ENCODE data around the gene ANKRD37. TPM values are rescaled to one million over a fixed set of nuclear protein-coding genes. Genes with fewer than 3 reads are reported as not detected.

The ANKRD37 gene
- total RNA-seq, 1 donor from 2014 or later: 16.3 TPM

- H3K27ac Mint-ChIP-seq: peak overlapping the region; percentile 49
- Histone ChIP-seq H2AFZ (replicated peaks) (no peak overlapping the region), H3K4me1 (no peaks in the 10 kb centered on the region), H3K27ac (no peak overlapping the region), H3F3A (ENCODE audit: low read depth) (no peaks in the 10 kb centered on the region), H3K4me2 (no peak overlapping the region), H3K36me3 (no peaks in the 10 kb centered on the region), H3K4me3 (no peak overlapping the region), H4K20me1 (ENCODE audit: low read depth) (no peaks in the 10 kb centered on the region), H3K27me3 (no peaks in the 10 kb centered on the region), H3K9ac (no peak overlapping the region), H3K79me2 (ENCODE audit: low read depth) (no peaks in the 10 kb centered on the region), H3K9me3 (ENCODE audit: low read depth) (no peaks in the 10 kb centered on the region)
- peaks cover 2% of the 10 kb centered on the region for H3K27me3 Mint-ChIP-seq (ENCODE audit: insufficient read depth, low read depth)
- H3K4me3 Mint-ChIP-seq: no peak overlapping the region
- peaks cover 22% of the 10 kb centered on the region for H3K36me3 Mint-ChIP-seq
- DNase-seq (ENCODE audit: low spot score): no peak
- TF ChIP-seq EZH2phosphoT487 (IDR thresholded peaks at IDR 0.05) (no peak), EZH2 (IDR thresholded peaks at IDR 0.05) (no peak), CTCF (IDR thresholded peaks at IDR 0.05) (no peak)
- no peaks in the 10 kb centered on the region for H3K9me3 Mint-ChIP-seq
- peaks cover 8% of the 10 kb centered on the region for H3K4me1 Mint-ChIP-seq
Measured at GRCh38 chr4:185358514-185358913, 38.1 kb upstream of the ANKRD37 start.

- Histone ChIP-seq H3K27ac (no peak overlapping the region), H3K9me3 (ENCODE audit: low read depth) (no peaks in the 10 kb centered on the region), H3K9ac (no peak overlapping the region), H3K4me1 (no peaks in the 10 kb centered on the region), H3F3A (ENCODE audit: low read depth) (no peaks in the 10 kb centered on the region), H3K36me3 (no peaks in the 10 kb centered on the region), H3K4me3 (no peak overlapping the region), H3K4me2 (no peak overlapping the region), H2AFZ (replicated peaks) (no peak overlapping the region), H3K79me2 (ENCODE audit: low read depth) (no peaks in the 10 kb centered on the region), H3K27me3 (no peaks in the 10 kb centered on the region), H4K20me1 (ENCODE audit: low read depth) (no peaks in the 10 kb centered on the region)
- no peak for DNase-seq (ENCODE audit: low spot score)
- Mint-ChIP-seq H3K4me1 (peaks cover 8% of the 10 kb centered on the region), H3K9me3 (no peaks in the 10 kb centered on the region), H3K27ac (no peak overlapping the region), H3K27me3 (ENCODE audit: insufficient read depth, low read depth) (peaks cover 2% of the 10 kb centered on the region), H3K36me3 (peaks cover 21% of the 10 kb centered on the region), H3K4me3 (no peak overlapping the region)
- no peak for TF ChIP-seq EZH2 (IDR thresholded peaks at IDR 0.05)
- TF ChIP-seq CTCF (IDR thresholded peaks at IDR 0.05): no peak
- TF ChIP-seq EZH2phosphoT487 (IDR thresholded peaks at IDR 0.05): no peak
Measured at GRCh38 chr4:185358959-185359358, 37.7 kb upstream of the ANKRD37 start.

- Mint-ChIP-seq H3K27ac (no peak overlapping the region), H3K27me3 (ENCODE audit: insufficient read depth, low read depth) (peaks cover 2% of the 10 kb centered on the region), H3K9me3 (no peaks in the 10 kb centered on the region), H3K4me1 (peaks cover 8% of the 10 kb centered on the region), H3K36me3 (peaks cover 14% of the 10 kb centered on the region), H3K4me3 (no peak overlapping the region)
- no peaks in the 10 kb centered on the region for H3F3A ChIP-seq (ENCODE audit: low read depth)
- no peaks in the 10 kb centered on the region for H3K9me3 ChIP-seq (ENCODE audit: low read depth)
- H4K20me1 ChIP-seq (ENCODE audit: low read depth): no peaks in the 10 kb centered on the region
- no peak for DNase-seq (ENCODE audit: low spot score)
- no peaks in the 10 kb centered on the region for H3K4me1 ChIP-seq
- H3K36me3 ChIP-seq: no peaks in the 10 kb centered on the region
- H3K4me3 ChIP-seq: no peak overlapping the region
- TF ChIP-seq CTCF (IDR thresholded peaks at IDR 0.05) (no peak), EZH2 (IDR thresholded peaks at IDR 0.05) (no peak), EZH2phosphoT487 (IDR thresholded peaks at IDR 0.05) (no peak)
- no peak overlapping the region for H3K9ac ChIP-seq
- no peak overlapping the region for H3K27ac ChIP-seq
- no peak overlapping the region for H2AFZ ChIP-seq (replicated peaks)
- no peak overlapping the region for H3K4me2 ChIP-seq
- no peaks in the 10 kb centered on the region for H3K27me3 ChIP-seq
- no peaks in the 10 kb centered on the region for H3K79me2 ChIP-seq (ENCODE audit: low read depth)
Measured at GRCh38 chr4:185359767-185360446, 36.7 kb upstream of the ANKRD37 start.

Data from neural progenitor cell (in vitro differentiated cells).